Measurements from ENCODE around the gene TXNIP. TPM values are rescaled to one million over a fixed set of nuclear protein-coding genes. Genes with fewer than 3 reads are reported as not detected.

TXNIP gene
- total and polyA plus RNA-seq, 12 donors = 202 to 2,069 (median 743) TPM

DNA sequence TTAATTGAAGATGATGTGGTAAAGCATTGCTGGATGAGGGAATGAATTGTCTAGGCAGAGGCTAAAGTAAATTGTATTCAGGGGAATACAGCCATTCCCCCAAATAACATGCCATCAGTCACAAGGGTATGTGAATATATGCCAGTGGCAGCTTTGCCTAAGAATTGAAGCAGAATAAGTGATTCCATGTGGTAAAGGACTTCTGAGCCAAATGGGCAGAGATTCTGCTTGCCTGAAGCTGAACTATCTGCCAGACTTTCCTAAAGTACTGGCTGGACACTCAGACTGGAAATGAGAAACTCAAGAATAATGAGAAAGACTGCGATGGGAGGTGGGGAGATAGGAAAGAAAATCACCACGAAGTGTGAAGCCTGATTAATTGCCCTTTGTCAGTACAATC is 40.9 kb downstream of the TXNIP start:
- H3K4me1 ChIP-seq (replicated peaks in 1 of 2) = peaks cover 31 to 47% of the 10 kb centered on the region in 2 donors
- peak overlapping the region in 2 of 5 donors; percentile 43 to 99 for H3K27ac ChIP-seq

DNA sequence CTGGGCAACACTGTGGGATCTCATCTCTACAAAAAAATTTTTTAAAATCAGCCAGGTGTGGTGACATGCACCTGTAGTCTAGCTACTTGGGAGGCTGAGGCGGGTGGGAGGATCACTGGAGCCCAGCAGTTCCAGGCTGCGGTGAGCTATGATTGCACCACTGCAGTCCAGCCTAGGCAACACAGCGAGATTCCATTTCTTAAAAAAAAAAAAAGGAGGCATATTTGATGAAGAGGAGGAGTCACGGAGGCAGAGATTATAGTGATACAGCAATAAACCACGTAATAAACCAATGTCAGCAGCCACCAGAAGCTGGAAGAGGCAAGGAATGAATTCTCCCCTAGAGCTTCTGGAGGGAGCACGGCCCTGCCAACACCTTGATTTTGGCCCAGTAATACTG is 42.5 kb downstream of the TXNIP start:
- intact Hi-C loops (cut with DNase I) = no loop called here
- H3K27me3 ChIP-seq = no peaks in the 10 kb centered on the region
- H3K36me3 ChIP-seq (replicated peaks in 1 of 2) = peaks cover 0 to 4% of the 10 kb centered on the region in 2 donors
- peaks cover 27 to 46% of the 10 kb centered on the region in 2 donors for H3K4me1 ChIP-seq (replicated peaks in 1 of 2)
- H3K9me3 ChIP-seq (replicated peaks in 1 of 3) = no peaks in the 10 kb centered on the region
- TF ChIP-seq POLR2A (IDR thresholded peaks at IDR 0.05) = no peak
- TF ChIP-seq, protein P1, sequence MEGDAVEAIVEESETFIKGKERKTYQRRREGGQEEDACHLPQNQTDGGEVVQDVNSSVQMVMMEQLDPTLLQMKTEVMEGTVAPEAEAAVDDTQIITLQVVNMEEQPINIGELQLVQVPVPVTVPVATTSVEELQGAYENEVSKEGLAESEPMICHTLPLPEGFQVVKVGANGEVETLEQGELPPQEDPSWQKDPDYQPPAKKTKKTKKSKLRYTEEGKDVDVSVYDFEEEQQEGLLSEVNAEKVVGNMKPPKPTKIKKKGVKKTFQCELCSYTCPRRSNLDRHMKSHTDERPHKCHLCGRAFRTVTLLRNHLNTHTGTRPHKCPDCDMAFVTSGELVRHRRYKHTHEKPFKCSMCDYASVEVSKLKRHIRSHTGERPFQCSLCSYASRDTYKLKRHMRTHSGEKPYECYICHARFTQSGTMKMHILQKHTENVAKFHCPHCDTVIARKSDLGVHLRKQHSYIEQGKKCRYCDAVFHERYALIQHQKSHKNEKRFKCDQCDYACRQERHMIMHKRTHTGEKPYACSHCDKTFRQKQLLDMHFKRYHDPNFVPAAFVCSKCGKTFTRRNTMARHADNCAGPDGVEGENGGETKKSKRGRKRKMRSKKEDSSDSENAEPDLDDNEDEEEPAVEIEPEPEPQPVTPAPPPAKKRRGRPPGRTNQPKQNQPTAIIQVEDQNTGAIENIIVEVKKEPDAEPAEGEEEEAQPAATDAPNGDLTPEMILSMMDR (IDR thresholded peaks at IDR 0.05) = no peak
- 81 to 90% (median 86%) methylated on average over 6 of the region's 6 CpGs for WGBS, 4 donors
- H3K27ac ChIP-seq = no peak overlapping the region
- no peak for DNase-seq
- no peak overlapping the region for H3K4me3 ChIP-seq

More for the DNA sequence above, 40.9 kb downstream of the TXNIP start:
- WGBS, 4 donors = 16 to 29% (median 22%) methylated on average over 2 of the region's 2 CpGs
- no peak for DNase-seq
- Histone ChIP-seq H3K9me3 (replicated peaks in 1 of 3) (no peaks in the 10 kb centered on the region), H3K36me3 (replicated peaks in 1 of 2) (peaks cover 0 to 4% of the 10 kb centered on the region in 2 donors), H3K4me3 (no peak overlapping the region), H3K27me3 (no peaks in the 10 kb centered on the region)
- TF ChIP-seq POLR2A (IDR thresholded peaks at IDR 0.05) = no peak
- TF ChIP-seq, protein P1 (IDR thresholded peaks at IDR 0.05) = no peak
- intact Hi-C loops (cut with DNase I) = no loop called here

DNA sequence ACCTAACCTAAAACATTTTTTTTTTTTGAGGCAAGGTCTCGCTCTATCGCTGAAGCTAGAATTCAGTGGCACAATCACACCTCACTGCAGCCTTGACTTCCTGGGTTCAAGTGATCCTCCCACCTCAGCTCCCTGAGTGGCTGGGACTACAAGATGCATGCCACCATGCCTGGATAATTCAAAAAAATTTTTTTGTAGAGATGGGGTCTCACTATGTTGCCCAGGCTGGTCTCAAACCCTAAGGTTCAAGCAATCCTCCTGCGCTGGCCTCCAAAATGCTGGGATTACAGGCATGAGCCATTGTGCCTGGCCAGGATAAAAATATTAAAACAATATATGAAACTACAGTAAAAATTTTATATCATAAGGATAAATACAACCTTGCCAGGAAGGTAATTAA is 43.5 kb downstream of the TXNIP start:
- H3K27me3 ChIP-seq = no peaks in the 10 kb centered on the region
- intact Hi-C loops (cut with DNase I) = no loop called here
- TF ChIP-seq POLR2A (IDR thresholded peaks at IDR 0.05) = no peak
- TF ChIP-seq, protein P1 (IDR thresholded peaks at IDR 0.05) = no peak
- H3K4me3 ChIP-seq = no peak overlapping the region
- H3K36me3 ChIP-seq (replicated peaks in 1 of 2) = peaks cover 0 to 4% of the 10 kb centered on the region in 2 donors
- DNase-seq = no peak
- WGBS, 4 donors = 98 to 100% (median 99%) methylated on average over 3 of the region's 3 CpGs
- H3K4me1 ChIP-seq (replicated peaks in 1 of 2) = peaks cover 23 to 40% of the 10 kb centered on the region in 2 donors
- H3K27ac ChIP-seq = no peak overlapping the region
- H3K9me3 ChIP-seq (replicated peaks in 1 of 3) = no peaks in the 10 kb centered on the region

DNA sequence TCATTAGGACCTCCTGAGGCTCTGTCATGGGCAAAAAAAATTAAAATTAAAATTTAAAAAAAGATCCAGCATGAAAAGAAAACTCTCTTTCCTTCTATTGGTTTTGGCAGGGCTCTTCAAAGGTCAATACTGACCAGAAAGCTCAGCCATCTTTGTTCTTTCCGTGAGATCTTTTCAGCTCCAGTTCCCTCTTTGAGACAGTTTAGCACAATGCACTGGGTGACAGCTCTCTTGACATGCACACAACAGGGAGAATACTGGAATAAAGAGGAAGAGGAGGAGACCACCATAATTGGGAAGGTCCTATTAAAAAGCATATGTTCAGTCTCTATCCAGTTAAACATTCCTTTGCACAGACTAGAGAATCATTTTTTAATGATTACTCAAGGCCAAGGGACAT is 44.9 kb downstream of the TXNIP start:
- no peak for DNase-seq
- intact Hi-C loops (cut with DNase I) = no loop called here
- TF ChIP-seq, protein P1 (IDR thresholded peaks at IDR 0.05) = no peak
- TF ChIP-seq POLR2A (IDR thresholded peaks at IDR 0.05) = no peak
- 71 to 84% (median 81%) methylated on average over 1 of the region's 1 CpG for WGBS, 4 donors
- Histone ChIP-seq H3K36me3 (replicated peaks in 1 of 2) (peaks cover 0 to 5% of the 10 kb centered on the region in 2 donors), H3K4me1 (replicated peaks in 1 of 2) (peaks cover 23 to 39% of the 10 kb centered on the region in 2 donors), H3K9me3 (replicated peaks in 1 of 3) (no peaks in the 10 kb centered on the region), H3K4me3 (no peak overlapping the region), H3K27ac (no peak overlapping the region), H3K27me3 (no peaks in the 10 kb centered on the region)
